AML-193 (cell line): ENCODE measurements around the gene DAB2IP.
"Not testable (repeated sequence)": the region's sequence is repeated elsewhere in the genome, so short reads cannot be mapped to it uniquely, and the experiment has no call there.

ENCODE experiments used
- DNase-seq, 2 experiments: peaks; one replicate each; lab custom pipeline; 2025; lab: John Stamatoyannopoulos, UW

Gene DAB2IP

DNA sequence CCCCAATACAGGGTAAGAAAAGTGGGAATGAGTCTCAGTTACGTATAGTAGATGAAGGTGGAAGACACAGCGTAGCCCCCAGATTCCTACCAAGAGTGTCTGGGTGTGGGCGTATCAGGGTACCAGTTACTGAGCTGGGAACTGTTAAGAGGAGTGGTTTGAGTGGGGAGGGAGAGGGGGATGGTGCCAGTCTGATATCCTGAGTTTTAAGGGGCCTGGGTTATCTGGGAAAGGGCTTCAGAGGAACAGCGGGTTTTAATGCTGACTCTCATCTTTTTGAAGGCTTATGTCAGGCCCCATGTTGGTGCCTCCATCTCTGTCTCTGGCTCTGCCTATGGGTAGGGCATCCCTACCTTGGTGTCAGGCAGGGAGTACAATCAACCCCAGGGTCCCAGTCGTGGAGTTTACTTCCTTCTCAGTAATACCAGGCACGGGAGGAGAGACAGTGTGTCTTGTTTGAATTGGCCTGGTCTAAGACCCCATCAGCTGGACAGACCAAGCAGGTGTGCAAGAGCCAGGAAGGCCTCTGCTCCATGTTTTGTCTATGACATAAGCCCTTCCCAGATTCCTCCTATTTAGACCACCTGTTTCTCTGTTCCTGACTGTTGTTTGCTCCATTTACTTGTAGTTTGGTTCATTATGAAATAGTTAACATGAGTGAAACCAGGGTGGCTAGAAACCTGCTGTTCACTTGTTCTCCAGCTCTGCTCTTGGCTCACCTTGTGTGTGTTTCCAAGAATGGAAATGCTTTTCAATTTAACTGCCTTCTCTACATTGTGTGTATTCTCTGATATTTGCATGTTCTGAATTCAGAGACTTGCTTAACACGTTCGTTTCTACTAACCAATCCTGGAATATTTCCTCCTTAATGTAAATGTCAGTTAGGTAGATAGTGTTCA, 125.6 kb downstream of the DAB2IP start:
- no peak for DNase-seq

DNA sequence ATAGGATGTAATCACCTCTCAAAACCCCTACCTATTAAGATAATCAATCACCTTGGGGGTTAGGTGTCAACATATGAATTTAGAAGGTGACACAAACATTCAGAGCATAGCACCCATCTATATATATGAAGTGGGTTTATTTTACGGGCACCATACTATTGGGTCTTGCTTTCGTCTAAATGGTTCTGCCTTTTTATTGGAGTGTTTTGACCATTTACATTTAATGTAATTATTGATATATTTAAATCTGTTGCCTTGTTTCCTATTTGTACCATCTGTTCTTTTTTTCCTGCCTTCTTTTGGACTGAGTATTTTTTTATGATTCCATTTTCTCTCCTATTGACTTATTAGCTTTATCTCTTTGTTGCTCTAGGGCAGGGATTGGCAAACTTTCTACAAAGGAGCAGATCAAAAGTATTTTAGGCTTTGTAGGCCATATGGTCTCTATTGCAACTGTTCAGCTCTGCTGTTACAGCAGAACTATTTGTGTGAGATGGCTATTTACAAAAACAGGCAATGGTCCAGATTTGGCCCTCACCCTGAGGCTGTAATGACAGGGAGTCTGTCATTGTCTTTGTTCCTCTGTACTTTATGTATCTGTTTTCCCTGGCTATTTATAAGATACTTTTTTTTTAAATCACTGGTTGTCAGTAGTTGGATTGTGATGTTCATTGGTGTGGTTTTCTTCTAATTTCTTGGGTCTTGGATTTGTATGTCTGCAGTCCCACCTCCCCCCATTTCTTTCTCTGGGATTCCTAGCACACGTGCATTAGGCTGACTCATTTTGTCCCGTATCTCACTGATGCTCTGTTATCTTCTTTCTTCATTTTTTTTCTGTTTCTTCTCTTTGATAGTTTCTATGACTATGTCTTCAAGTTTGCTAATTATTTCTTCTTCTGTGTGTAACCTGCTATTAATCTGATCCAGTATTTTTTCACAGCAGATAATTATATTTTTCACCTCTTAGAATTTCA, 127.1 kb downstream of the DAB2IP start:
- DNase-seq: no peak

DNA sequence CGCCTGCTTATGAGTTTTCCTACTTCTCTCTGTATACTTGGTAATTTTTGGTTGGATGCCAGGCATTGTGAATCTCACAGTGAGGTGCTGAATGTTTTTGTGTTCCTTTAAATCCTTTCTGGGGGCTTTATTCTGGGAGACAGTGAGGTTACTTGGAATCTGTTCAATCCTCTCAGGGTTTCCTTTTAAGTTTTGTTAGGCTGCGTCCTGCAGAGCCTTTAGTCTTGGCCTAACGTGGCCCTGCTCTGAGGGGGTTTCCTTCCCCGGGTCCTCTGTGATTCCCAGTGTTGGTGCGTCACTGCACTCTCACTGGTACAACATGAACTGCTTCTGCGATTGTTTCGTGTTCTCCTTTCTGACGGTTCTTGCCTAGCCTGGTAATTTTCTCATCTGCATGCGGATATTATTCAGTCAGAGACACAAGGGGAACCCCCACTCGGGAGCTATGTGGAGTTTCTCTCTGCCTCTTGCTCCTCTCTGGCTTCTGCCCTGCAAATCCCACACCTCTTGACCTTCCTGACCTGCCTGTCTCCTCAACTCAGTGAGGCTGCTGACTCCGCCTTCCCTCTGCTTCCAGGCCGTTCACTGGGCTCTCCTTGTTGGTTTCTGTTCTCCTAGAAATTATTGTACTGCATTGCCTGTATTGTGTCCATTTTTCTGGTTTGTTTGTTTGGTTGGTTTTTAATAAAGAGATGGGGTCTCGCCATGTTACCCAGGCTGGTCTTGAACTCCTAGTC, 128.1 kb downstream of the DAB2IP start:
- DNase-seq: no peak

DNA sequence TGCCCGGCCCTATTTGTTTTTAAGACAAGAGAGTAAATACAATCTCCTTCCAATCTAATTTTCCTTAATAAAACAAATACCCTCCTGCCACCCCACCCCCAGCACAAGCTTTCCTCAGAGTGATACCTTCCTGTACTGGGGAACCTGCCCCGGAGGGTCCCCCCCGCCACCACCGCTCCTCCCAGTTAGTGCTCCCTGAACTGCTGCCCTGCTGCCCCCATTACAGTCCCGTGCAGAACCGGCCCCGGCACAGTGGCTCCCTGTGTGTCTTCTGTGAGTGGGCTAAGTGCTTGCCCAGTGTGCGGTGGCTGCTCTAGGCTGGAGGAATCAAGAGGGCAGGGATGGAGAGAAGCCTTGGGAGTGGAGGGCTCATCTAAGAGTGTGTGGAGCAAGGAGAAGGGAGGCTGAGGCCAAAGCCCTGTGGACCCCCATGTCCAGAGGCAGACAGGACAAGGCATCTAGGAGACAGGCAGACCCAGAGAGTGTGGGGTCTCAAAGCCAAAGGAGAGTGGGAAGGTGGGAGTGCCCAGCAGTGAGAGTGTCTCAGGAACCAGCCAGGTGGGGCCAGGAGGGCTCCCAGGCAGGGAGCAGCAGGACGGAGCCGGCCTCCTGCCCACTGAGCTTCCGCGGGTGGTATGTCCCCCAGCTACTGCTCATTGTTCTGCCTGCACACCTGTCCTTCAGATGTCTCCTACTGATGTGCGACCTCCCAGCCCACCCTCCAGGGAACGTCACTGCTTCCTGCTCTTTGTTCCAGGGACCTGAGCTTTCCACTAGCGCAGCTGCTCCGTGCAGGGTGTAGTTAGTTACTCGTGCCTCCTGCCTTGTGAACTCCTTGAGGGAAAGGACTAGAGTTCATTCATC, 129.0 kb downstream of the DAB2IP start:
- DNase-seq: no peak

DNA sequence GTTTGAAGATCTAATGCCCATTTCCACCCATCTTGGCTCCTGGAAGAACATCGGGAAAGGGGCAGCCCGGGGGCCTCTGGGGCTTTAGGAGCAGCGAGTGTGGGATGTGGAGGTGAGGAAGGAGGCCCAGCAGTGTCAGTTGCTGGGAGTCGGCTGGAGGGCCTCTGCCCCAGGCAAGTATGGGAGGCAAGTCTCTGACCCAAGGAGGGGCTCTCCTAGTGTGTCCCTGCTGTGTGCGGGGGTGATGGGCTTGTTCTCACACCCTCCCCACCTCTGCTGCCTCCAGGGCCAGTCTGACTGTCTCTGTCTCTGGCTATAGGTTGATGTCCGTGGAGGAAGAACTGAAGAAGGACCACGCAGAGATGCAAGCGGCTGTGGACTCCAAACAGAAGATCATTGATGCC, 129.7 kb downstream of the DAB2IP start:
- DNase-seq: no peak

DNA sequence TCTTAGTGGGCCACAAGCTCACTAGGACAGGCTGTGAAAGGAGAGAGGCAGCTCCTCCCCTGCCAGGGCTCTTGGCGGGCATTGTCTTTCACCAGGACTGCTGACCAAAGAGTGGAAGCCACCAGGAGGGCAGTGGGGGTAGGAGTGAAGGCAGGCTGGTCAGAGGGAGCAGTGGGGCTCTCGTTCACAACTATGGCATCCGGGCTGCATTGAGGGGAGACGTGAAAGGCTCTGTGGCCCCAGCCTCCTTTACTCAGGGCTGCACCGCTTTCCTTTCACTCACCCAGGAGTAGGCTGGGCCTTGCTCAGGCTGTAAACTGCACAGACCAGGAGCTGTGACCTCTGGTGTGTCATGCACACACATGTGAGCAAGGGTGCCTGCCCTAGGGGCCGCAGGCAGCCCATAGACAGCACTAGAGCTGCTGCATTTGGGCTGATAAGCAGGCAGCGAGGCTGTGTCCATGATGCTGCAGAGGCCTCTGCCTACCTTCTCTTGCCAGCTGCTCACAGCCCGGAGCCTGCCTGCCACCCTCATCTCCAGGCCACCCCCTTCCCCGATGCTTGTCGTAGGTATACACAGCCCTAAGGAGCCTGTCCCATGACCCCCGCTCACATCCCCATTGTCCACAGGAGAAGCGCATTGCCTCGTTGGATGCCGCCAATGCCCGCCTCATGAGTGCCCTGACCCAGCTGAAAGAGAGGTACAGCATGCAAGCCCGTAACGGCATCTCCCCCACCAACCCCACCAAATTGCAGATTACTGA, 130.4 kb downstream of the DAB2IP start:
- DNase-seq: no peak

DNA sequence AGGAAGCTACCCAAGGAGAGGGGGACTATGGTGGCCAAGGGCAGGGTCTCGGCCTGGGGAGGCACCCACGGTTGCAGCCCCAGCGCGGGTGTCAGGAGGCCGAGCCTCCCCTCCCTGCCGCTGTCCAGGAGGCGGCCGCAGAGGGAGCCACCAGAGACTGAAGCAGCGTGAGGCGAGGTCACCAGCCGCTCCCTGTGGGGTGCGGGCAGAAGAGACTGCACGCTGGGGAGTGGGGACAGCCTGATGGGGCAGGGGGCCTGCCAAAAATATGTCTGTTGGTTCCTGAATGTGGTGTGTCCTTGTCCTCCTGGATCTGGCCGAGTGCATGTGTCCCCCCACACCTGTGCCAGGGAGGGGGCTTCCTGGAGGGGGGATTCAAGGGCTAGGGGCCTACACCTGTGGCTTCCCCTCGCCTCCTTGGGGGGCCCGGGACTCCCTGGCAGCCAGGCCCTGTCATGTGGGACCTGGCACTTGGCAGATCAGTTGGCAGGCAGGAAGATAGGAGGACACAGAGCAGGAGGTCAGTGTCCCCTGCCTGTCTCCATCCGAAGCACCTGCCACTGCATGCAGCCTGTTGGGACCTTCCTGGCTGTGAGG, 131.2 kb downstream of the DAB2IP start:
- no peak for DNase-seq

DNA sequence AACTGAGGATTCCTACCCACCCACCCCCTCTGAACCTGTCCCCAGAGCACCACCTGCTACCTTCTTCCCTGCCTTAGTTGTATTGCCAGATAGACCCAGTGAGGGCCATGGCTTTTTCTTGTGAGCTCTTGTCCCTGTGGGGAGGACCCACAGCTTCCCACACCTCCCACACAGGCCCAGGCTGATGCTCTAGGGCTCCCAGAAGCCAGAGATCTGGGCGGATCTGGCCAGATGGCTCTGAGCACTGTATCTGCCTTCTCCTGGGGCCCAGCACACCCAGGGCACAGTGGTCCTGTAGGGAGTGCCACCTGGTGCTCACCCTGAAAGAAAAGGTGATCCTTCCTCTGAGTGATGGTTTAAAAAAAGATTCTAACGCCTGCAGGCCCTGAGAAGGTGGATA, 131.7 kb downstream of the DAB2IP start:
- DNase-seq: no peak

DNA sequence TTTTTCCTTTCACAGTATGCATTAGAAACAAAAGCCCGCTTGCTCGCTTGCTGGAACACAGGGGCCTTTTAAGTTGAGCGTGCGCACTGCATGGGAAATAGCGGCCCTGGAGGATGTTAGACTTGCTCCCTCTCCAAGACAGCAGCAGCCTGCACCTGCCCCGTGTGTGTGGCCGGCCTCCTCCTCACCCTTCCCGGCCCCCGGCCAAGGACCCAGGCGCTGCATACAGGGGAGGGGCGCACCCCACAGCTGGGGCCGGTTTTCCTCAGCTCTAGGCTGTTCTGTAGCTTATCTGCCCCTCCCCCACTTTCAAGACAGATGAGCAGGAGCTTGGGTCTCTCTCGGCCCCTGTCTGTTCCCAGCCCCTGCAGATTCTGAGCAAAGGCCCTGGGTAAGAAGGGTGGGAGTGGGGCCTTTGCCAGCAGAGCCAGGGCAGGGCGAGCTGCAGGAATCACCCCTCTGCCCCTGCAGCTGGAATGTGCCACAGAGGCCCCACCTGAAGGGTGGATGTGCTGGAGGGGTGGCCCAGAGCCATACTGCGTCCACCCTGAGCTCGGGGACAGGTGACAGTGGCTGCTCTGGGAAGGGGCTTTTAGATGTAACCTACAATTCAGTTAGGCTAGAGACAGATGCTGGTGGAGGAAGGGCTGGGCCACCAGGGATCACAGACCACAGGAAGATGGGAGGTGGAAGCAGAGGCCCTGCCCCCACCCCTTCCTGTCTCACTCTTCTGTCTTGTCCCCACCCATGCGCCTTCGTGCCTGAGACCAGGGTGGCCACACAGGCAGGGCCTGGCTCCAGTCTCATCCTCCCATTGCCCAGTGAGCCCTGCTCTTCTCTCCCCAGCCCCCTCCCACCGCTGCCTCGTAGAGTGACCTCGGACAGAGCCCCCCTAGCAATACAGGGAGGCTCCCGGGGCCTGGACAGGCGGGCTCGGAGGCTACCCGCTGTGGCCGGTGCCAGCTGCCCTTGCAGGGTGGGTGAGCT, 132.4 kb downstream of the DAB2IP start:
- DNase-seq: no peak

DNA sequence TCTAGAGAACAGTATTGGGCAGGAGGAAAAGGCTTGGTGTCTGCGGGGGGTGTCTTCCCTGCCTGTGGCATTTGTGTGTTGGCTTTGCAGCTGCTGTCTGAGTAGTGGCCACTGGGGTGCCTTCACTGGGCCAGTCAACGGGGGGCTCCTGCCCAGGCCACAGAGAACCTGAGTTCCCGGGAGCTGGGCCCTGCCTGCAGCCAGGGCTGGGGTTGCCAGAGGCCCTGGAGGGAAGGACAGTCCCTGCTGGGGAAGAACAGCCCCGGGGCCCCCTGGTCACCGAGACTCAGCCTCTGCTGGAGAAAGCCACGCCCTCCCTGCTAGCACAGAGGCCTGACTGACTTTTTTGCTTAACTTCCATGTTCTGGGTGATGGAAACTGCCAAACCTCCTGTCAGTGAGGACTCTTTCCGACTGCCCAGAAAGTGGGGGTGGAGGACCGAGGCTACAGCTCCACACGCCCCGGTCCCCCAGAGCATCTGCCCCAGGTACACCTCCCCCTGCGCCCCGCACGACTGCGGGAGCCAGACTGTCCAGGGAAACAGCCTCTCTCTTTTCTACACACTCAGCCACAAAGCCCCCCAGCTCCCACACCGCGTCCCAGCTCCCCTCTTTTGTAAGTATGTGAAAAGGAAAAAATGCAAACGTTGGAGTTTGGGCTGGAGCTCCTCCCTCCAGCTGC, 133.4 kb downstream of the DAB2IP start:
- DNase-seq: no peak

DNA sequence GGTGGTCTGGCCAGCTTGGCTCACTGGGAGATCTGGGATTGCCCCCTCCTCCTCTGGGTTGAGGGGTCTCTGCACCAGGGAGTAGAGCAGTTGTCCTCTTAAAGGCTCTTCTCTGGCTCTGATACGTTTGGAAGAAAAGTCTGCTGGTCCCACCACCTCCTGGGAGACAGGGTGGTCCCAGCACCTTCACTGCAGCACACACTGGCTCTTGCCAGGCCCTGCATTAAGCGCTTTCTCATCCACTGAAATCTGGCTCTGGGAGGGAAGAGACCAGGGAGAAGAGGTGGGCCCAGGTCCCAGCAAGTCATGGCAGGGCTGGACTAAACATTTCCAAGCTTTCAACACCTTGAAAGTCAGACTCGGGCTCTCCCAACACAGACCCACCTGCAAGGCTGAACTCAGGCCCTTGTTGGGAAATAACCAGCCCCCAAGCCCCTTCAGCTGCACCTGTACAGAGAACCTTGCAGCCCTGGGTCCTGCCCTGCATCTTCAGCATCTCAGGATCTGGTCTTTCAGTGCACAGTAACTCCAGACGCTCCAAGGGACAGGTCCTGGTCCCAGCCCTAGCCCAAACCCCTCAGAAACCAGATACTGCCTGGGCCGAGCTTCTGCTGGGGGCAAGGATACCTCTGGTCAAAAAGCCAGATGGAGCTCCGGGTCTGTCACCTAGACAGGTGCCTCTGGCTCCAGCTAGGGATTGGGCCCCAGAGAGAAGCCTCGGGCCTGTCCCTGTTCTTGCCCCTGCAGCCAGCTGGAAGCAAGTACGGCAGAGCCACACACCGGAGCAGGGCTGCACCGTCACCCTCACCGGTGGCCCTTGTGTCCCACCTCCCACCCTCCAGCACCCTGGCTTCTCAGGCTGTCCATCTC, 134.5 kb downstream of the DAB2IP start:
- DNase-seq: no peak

DNA sequence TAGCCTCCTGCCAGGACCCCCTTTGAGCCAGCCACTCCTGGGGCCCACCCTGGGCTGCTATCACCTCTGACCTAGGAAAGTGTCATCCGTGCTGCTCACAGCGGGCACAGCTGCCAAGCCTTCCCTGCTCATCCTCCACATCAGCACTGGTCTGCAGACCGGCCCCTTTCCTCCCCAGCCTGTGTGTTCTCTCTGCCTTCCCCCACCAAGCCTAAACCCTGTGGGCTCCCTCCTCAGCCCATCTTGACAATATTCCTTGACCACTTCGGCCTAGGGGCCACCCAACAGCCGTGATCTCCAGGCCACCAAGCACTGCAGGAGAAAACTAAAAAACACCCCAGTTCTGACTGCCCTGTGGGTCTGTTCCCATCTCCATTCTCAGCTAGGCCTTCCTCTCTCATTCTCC, 135.1 kb downstream of the DAB2IP start:
- DNase-seq: no peak

DNA sequence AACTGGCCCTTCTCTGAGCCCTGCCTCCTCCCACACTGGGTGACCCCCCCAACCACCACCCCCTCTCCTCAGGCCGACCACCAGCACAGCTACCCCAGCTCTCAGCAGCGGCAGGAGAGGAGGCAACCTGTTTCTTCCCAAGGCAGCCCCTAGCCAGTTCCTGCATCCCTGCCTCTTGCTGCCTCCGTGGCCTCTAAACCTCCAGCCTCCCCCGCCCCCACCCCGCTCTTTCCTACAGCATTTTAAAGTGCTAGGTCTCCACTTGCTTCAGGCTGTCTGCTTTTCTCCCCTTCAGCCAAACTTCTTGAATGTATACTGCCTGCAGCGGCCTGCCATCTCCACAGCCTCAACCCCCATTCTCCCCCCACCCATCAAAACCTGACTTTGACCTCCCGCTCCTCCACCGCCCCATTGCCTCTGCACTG, 135.6 kb downstream of the DAB2IP start:
- DNase-seq: no peak

DNA sequence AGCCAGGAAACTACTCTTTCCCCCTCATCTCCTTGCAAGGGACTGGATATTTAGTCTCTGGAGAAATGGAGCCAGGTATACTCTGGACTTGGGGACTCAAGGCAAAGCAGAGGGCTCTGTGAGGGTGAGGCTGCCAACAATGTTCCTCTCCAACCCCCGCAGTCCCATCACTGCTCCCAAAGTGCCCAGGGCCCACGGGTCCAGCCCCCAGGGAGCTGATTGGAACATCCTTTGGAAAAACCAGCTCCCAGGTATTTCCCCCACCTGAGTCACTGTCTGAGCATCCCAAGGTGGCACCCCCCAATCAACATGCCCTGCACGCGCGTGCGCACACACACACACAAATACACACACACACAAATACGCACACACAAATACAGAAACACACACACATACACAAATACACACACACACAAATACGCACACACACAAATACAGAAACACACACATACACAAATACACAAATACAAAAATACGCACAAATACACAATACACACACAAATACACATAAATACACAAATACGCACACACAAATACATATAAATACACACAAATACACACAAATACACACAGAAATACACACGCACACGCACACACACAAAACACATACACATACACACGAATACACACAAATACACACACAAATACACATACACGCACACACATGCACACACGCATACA, 137.4 kb downstream of the DAB2IP start:
- no peak for DNase-seq

DNA sequence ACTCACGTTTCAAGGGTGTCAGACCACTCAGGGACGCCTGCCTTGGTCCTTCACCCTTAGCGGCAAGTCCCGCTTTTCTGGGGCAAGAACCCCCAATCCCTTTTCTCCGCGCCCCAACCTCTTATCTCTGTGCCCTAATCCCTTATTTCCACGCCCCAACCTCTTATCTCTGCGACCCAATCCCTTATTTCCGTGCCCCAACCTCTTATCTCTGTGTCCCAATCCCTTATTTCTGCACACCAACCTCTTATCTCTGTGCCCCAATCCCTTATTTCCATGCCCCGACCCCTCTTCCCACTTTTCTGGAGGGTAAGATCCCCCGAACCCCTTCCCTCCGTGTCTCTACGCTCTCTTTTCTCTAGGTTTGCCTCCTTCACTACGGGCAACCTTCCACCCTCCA, 139.4 kb downstream of the DAB2IP start:
- DNase-seq: no peak

DNA sequence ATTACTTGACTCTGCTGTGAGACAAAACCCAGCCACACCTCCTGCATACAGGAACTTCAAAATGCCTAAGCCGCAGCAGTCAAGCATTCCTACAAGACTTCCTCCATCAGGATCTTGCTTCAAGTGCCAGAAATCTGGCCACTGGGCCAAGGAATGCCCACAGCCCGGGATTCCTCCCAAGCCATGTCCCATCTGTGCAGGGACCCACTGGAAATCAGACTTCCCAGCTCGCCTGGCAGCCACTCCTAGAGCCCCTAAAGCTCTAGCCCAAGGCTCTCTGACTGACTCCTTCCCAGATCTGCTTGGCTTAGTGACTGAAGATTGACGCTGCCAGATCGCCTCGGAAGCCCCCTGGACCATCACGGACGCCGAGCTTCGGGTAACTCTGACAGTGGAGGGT, 141.0 kb downstream of the DAB2IP start:
- DNase-seq: not testable (repeated sequence)

DNA sequence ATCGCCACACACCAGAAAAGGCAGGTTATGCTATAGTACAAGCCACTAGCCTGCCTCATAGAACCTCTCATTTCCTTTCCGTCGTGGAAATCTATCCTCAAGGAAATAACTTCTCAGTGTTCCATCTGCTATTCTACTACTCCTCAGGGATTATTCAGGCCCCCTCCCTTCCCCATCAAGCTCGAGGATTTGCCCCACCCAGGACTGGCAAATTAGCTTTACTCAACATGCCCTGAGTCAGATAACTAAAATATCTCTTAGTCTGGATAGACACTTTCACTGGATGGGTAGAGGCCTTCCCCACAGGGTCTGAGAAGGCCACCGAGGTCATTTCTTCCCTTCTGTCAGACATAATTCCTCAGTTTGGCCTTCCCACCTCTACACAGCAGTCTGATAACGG, 142.9 kb downstream of the DAB2IP start:
- not testable (repeated sequence) for DNase-seq
